ENCODE results near the gene COL18A1. TPM values are rescaled to one million over a fixed set of nuclear protein-coding genes. Genes with fewer than 3 reads are reported as not detected.

The COL18A1 gene
- total RNA-seq, 1 experiment from 2014 or later = 676 TPM

DNA sequence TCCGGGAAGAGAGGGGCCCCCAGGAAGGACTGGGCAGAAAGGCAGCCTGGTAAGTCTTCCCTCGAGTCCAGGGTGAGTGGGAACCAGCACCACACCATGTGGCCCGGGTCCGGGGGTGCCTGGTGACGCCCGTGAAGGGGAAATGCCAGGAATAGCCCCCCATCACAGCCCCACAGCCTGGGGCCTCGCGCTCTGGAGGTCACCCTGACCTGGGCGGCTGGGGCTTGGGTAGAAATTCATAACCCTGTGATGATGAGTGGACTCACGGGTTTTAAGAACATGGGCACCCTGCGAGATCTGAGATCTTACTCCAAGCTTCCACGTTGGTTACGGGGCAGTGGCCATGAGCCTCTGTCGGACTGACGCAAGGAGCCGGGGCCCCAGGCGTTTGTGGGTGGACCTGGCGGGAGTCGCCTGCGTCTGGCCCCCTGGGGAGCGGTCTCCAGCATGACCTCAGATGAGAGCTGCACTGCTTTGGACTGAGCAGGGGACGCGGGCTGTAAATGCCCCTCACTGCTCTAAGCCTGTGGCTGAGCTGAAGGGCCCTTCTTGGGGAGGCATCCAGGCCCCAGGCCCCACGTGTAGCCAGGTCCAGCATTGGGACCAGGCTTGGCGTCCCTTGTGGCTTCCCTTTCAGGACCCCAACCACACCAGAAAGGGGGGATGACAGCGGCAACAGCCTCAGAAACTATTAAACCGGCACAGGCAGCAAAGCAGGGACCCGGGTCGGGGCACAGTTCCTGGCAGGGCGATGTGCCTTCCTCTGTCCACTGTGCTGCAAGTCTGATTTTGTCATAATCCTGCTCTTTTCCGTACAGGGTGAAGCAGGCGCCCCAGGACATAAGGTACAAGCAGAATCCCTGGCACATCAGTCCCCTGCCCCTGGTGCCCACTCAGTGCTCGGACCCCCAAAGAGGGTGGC is 77.3 kb downstream of the COL18A1 start:
- in situ Hi-C loops (cut with HindIII; ENCODE audit: low pct_unique_long_range_greater_than_20kb, low sequenced_read_pairs) (no loop called here), intact Hi-C loops (cut with micrococcal nuclease; ENCODE audit: unreplicated experiment) (no loop called here)
- Histone ChIP-seq H3K27ac (ENCODE audit: low read length) (no peak overlapping the region), H3K4me3 (ENCODE audit: low read depth in 2 of 2, low read length in 2 of 2) (no peak overlapping the region), H3K27me3 (ENCODE audit: control insufficient read depth, insufficient read depth, low read length) (no peaks in the 10 kb centered on the region), H3K36me3 (ENCODE audit: control insufficient read depth, insufficient read depth, low read length) (peaks cover 3% of the 10 kb centered on the region; the same call in 1 of the 2 replicates), H3K9me3 (ENCODE audit: control insufficient read depth, insufficient read depth, low read depth, low read length) (no peaks in the 10 kb centered on the region), H3K4me1 (ENCODE audit: control insufficient read depth, insufficient read depth, low read length) (peaks cover 2% of the 10 kb centered on the region; the same call in 1 of the 2 replicates)
- no peak for ATAC-seq
- CTCF ChIA-PET = no interaction called here
- no peak for DNase-seq (ENCODE audit: low read depth, low spot score)
- no peak for TF ChIP-seq POLR2AphosphoS5 (IDR thresholded peaks at IDR 0.05; ENCODE audit: low read depth, low read length)
- POLR2A ChIA-PET = no interaction called here
- BruUV-seq (replicated peaks) = no TSS peak

DNA sequence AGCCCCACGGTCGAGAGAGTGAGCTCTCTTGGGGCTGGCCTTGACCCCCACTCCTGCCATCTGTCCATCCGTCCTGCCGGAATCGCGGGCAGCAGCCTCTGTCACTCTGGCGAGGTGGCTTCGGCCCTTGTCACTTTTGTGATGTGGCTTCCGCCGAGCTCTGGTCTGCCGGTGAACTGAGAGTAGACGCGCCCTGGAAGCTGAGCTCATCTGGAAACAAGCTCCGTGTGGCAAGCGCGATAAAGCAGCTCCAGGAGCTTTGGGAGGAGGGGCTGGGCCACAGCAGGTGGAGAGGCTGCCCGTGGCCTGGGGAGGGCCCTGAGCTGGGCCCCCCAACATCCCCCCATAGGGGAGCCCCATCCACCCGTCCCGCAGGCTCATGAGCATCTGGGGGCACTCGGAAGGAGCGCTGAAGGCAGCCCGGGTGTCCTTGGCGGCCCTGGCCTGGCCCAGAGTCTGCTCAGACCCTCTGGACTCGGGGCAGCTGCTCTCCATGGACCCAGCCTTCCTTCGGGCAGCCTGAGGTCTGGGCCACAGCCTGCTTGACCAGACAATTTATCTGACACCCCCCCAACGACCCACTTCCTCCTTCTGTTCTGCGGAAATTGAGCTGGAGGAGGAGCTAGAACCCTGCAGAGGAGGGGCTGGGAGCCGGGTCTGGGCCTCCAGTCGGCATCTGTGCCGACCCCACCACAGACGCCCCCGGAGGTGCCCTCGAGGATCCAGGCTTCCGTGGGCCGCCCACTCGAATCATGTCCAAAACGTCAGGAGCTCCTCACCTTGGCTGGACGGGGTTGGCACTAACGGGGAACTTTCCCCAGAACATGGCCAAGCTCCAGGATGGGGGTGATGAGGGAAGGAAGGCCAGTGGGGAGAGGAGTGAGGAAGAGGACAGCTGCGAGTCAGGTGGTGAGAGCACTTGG is 78.2 kb downstream of the COL18A1 start:
- Histone ChIP-seq H3K9me3 (ENCODE audit: control insufficient read depth, insufficient read depth, low read depth, low read length) (no peaks in the 10 kb centered on the region), H3K27me3 (ENCODE audit: control insufficient read depth, insufficient read depth, low read length) (no peaks in the 10 kb centered on the region), H3K36me3 (ENCODE audit: control insufficient read depth, insufficient read depth, low read length) (peaks cover 3% of the 10 kb centered on the region; the same call in 1 of the 2 replicates), H3K4me1 (ENCODE audit: control insufficient read depth, insufficient read depth, low read length) (peaks cover 9% of the 10 kb centered on the region), H3K4me3 (ENCODE audit: low read depth in 2 of 2, low read length in 2 of 2) (no peak overlapping the region), H3K27ac (ENCODE audit: low read length) (no peak overlapping the region)
- 0 out of 2 replicates have a peak, but pooled peaks have one; percentile 18 for TF ChIP-seq POLR2AphosphoS5 (IDR thresholded peaks at IDR 0.05; ENCODE audit: low read depth, low read length)
- TF ChIP-seq SIN3A (IDR thresholded peaks at IDR 0.05; ENCODE audit: borderline replicate concordance, insufficient read depth, low read depth, low read length) = no peak
- ChIA-PET CTCF (no interaction called here), POLR2A (no interaction called here)
- ATAC-seq (no peak), DNase-seq (ENCODE audit: low read depth, low spot score) (no peak)
- BruUV-seq (replicated peaks) = no TSS peak
- in situ Hi-C loops (cut with HindIII; ENCODE audit: low pct_unique_long_range_greater_than_20kb, low sequenced_read_pairs) (no loop called here), intact Hi-C loops (cut with micrococcal nuclease; ENCODE audit: unreplicated experiment) (no loop called here)

DNA sequence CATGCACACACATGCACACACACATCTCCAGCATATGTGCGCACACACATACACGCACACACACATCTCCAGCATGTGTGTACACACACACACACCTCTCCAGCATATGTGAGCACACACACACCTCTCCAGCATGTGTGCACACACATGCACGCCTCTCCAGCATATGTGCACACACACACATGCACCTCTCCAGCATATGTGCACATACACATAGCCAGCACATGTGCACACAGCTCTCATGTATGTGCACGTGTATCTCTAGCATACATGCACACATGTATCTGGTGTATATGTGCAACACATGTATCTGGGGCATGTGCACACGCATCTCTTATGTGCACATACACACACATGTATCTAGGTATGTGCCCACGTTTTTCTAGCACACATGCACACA is 79.4 kb downstream of the COL18A1 start:
- intact Hi-C loops (cut with micrococcal nuclease; ENCODE audit: unreplicated experiment) (no loop called here), in situ Hi-C loops (cut with HindIII; ENCODE audit: low pct_unique_long_range_greater_than_20kb, low sequenced_read_pairs) (no loop called here)
- no TSS peak for BruUV-seq (replicated peaks)
- ChIA-PET POLR2A (no interaction called here), CTCF (no interaction called here)
- ATAC-seq (no peak), DNase-seq (ENCODE audit: low read depth, low spot score) (no peak)
- no peaks in the 10 kb centered on the region for H3K27me3 ChIP-seq (ENCODE audit: control insufficient read depth, insufficient read depth, low read length)
- H3K4me1 ChIP-seq (ENCODE audit: control insufficient read depth, insufficient read depth, low read length) = peaks cover 21% of the 10 kb centered on the region
- H3K36me3 ChIP-seq (ENCODE audit: control insufficient read depth, insufficient read depth, low read length) = peaks cover 3% of the 10 kb centered on the region; the same call in 1 of the 2 replicates
- H3K4me3 ChIP-seq (ENCODE audit: low read depth in 2 of 2, low read length in 2 of 2) = no peak overlapping the region
- H3K27ac ChIP-seq (ENCODE audit: low read length) = no peak overlapping the region
- no peaks in the 10 kb centered on the region for H3K9me3 ChIP-seq (ENCODE audit: control insufficient read depth, insufficient read depth, low read depth, low read length)
- TF ChIP-seq TCF7L2 (IDR thresholded peaks at IDR 0.05; ENCODE audit: low read depth, low read length) (no peak), SIN3A (IDR thresholded peaks at IDR 0.05; ENCODE audit: borderline replicate concordance, insufficient read depth, low read depth, low read length) (no peak), POLR2AphosphoS5 (IDR thresholded peaks at IDR 0.05; ENCODE audit: low read depth, low read length) (no peak)
- TF ChIP-seq, protein P1, sequence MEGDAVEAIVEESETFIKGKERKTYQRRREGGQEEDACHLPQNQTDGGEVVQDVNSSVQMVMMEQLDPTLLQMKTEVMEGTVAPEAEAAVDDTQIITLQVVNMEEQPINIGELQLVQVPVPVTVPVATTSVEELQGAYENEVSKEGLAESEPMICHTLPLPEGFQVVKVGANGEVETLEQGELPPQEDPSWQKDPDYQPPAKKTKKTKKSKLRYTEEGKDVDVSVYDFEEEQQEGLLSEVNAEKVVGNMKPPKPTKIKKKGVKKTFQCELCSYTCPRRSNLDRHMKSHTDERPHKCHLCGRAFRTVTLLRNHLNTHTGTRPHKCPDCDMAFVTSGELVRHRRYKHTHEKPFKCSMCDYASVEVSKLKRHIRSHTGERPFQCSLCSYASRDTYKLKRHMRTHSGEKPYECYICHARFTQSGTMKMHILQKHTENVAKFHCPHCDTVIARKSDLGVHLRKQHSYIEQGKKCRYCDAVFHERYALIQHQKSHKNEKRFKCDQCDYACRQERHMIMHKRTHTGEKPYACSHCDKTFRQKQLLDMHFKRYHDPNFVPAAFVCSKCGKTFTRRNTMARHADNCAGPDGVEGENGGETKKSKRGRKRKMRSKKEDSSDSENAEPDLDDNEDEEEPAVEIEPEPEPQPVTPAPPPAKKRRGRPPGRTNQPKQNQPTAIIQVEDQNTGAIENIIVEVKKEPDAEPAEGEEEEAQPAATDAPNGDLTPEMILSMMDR (IDR thresholded peaks at IDR 0.05) = no peak
- TF ChIP-seq, protein P2, sequence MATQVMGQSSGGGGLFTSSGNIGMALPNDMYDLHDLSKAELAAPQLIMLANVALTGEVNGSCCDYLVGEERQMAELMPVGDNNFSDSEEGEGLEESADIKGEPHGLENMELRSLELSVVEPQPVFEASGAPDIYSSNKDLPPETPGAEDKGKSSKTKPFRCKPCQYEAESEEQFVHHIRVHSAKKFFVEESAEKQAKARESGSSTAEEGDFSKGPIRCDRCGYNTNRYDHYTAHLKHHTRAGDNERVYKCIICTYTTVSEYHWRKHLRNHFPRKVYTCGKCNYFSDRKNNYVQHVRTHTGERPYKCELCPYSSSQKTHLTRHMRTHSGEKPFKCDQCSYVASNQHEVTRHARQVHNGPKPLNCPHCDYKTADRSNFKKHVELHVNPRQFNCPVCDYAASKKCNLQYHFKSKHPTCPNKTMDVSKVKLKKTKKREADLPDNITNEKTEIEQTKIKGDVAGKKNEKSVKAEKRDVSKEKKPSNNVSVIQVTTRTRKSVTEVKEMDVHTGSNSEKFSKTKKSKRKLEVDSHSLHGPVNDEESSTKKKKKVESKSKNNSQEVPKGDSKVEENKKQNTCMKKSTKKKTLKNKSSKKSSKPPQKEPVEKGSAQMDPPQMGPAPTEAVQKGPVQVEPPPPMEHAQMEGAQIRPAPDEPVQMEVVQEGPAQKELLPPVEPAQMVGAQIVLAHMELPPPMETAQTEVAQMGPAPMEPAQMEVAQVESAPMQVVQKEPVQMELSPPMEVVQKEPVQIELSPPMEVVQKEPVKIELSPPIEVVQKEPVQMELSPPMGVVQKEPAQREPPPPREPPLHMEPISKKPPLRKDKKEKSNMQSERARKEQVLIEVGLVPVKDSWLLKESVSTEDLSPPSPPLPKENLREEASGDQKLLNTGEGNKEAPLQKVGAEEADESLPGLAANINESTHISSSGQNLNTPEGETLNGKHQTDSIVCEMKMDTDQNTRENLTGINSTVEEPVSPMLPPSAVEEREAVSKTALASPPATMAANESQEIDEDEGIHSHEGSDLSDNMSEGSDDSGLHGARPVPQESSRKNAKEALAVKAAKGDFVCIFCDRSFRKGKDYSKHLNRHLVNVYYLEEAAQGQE (IDR thresholded peaks at IDR 0.05; ENCODE audit: insufficient read depth in 1 of 2, low read depth in 2 of 2, low read length in 1 of 2) = no peak

All from Panc1 (cell line).